GM12878 (cell line): ENCODE data around the gene VPS33B. TPM values are rescaled to one million over a fixed set of nuclear protein-coding genes. Genes with fewer than 3 reads are reported as not detected.

ENCODE experiments used
- ASH2L ChIP-seq: fragments of 300-600, 200-600 bp; sonication (generic); IDR thresholded peaks from 2 replicates; pipeline ENCODE4 v1.6.1; 2017; ENCODE audit warnings: low read depth, mild to moderate bottlenecking, borderline replicate concordance
- CBFB ChIP-seq: IDR thresholded peaks from 2 replicates; pipeline ENCODE4 v1.6.1; 2016; ENCODE audit warnings: antibody characterized with exemption, low read depth
- CHD2 ChIP-seq: IDR thresholded peaks from 2 replicates; pipeline ENCODE4 v1.6.1; 2011; ENCODE audit warnings: low read depth, low read length, improper control_type of control experiment, borderline replicate concordance
- EP300 ChIP-seq, 2 experiments: fragments of 150-350 bp in 1 of 2; IDR thresholded peaks; 2 replicates each; pipeline ENCODE4 v1.6.1; 2011 to 2012; ENCODE audit warnings: low read depth in 2 of 2, low read length in 2 of 2, borderline replicate concordance in 1 of 2, improper control_type of control experiment in 1 of 2, inconsistent platforms in 1 of 2; ENCODE audit not compliant: control insufficient read depth in 1 of 2
- HCFC1 ChIP-seq: fragments of 150-350 bp; IDR thresholded peaks from 2 replicates; pipeline ENCODE4 v1.6.1; 2014; ENCODE audit warnings: low read length
- HDAC6 ChIP-seq: fragments of 200-600 bp; sonication (generic); IDR thresholded peaks from one replicate; pipeline ENCODE4 v1.8.0; 2017; ENCODE audit warnings: antibody characterized with exemption; ENCODE audit not compliant: unreplicated experiment
- MEF2A ChIP-seq: IDR thresholded peaks from 2 replicates; pipeline ENCODE4 v1.6.1; 2011; ENCODE audit warnings: low read depth, mild to moderate bottlenecking, low read length, moderate library complexity; ENCODE audit not compliant: insufficient read depth
- PAX8 ChIP-seq: fragments of 450-650 bp; IDR thresholded peaks from 2 replicates; pipeline ENCODE4 v1.6.1; 2017; ENCODE audit warnings: mild to moderate bottlenecking, moderate library complexity
- PML ChIP-seq: IDR thresholded peaks from 2 replicates; pipeline ENCODE4 v1.6.1; 2012; ENCODE audit warnings: low read length, inconsistent platforms
- POLR2A ChIP-seq: IDR thresholded peaks from 2 replicates; pipeline ENCODE4 v1.6.1; 2011; ENCODE audit warnings: low read depth, mild to moderate bottlenecking, low read length
- RAD21 ChIP-seq: IDR thresholded peaks from 2 replicates; pipeline ENCODE4 v1.6.1; 2011; ENCODE audit warnings: mild to moderate bottlenecking, low read depth, low read length, moderate library complexity; ENCODE audit not compliant: insufficient read depth
- RAD51 ChIP-seq: fragments of 450-650 bp; IDR thresholded peaks from 2 replicates; pipeline ENCODE4 v1.6.1; 2016; ENCODE audit warnings: moderate library complexity, mild to moderate bottlenecking, inconsistent platforms
- RBBP5 ChIP-seq: fragments of 200-600 bp; sonication (generic); conservative IDR thresholded peaks from 2 replicates; pipeline ENCODE4 v1.6.1; 2016
- SMC3 ChIP-seq: IDR thresholded peaks from 2 replicates; pipeline ENCODE4 v1.6.1; 2011; ENCODE audit warnings: low read length, improper control_type of control experiment, borderline replicate concordance
- STAT3 ChIP-seq: IDR thresholded peaks from 2 replicates; pipeline ENCODE4 v1.6.1; 2011; ENCODE audit warnings: low read depth, low read length, improper control_type of control experiment
- polyA plus RNA-seq, 11 experiments: library from polyadenylated mRNA; depleted of rRNA in 4 of 11; unstranded in 6 of 11; stranded (reverse) in 5 of 11; fragments of >200 nt; fragmentation: Nextera tagmentation in 4 of 11; fragmentation: Illumina TruSeq in 1 of 11; extraction: Ambion mirVana in 4 of 11; extraction: Trizol in 1 of 11; gene quantifications; 1 replicate in 1 of 11; 2 replicates in 10 of 11; pipeline versions ENCODE4 v1.2.1 to v1.2.3, GENCODE V29; 2011 to 2016; ENCODE audit warnings: inconsistent platforms in 2 of 11, missing spikeins in 2 of 11, low read depth in 1 of 11
- total RNA-seq, 4 experiments: library from RNA; depleted of rRNA in 3 of 4; stranded (reverse); fragments of >200 nt in 3 of 4; fragmentation: Illumina TruSeq in 1 of 4; extraction: Trizol in 1 of 4; gene quantifications; 2 replicates each; pipeline versions ENCODE4 v1.2.1 to v1.2.3, GENCODE V29; 2013 to 2021
- TF ChIP-seq, protein P1 (sequence below): fragments of 450-650 bp; formaldehyde crosslinking; IDR thresholded peaks from 2 replicates; pipeline ENCODE4 v1.5.0; 2022; ENCODE audit warnings: mild to moderate bottlenecking, missing genetic modification characterization
- TF ChIP-seq, protein P2 (sequence below): IDR thresholded peaks from 2 replicates; pipeline ENCODE4 v1.6.1; 2011; ENCODE audit warnings: borderline replicate concordance, low read depth, mild to moderate bottlenecking, moderate library complexity, mixed read lengths, low read length; ENCODE audit not compliant: insufficient read depth; ENCODE audit errors: extremely low read length
- TF ChIP-seq, protein P3 (sequence below): fragments of 450-650 bp; IDR thresholded peaks from 2 replicates; pipeline ENCODE4 v1.6.1; 2017; ENCODE audit warnings: mild to moderate bottlenecking
- TF ChIP-seq, protein P4 (sequence below): IDR thresholded peaks from 2 replicates; pipeline ENCODE4 v1.6.1; 2012; ENCODE audit warnings: improper control_type of control experiment, low read depth, low read length; ENCODE audit not compliant: insufficient replicate concordance

VPS33B gene
- total and polyA plus RNA-seq, 10 of the 15 experiments (the other 5 are each of a cell fraction or from before 2014, with no cell fraction given): 11.4 to 21.5 (median 15.2) TPM

DNA sequence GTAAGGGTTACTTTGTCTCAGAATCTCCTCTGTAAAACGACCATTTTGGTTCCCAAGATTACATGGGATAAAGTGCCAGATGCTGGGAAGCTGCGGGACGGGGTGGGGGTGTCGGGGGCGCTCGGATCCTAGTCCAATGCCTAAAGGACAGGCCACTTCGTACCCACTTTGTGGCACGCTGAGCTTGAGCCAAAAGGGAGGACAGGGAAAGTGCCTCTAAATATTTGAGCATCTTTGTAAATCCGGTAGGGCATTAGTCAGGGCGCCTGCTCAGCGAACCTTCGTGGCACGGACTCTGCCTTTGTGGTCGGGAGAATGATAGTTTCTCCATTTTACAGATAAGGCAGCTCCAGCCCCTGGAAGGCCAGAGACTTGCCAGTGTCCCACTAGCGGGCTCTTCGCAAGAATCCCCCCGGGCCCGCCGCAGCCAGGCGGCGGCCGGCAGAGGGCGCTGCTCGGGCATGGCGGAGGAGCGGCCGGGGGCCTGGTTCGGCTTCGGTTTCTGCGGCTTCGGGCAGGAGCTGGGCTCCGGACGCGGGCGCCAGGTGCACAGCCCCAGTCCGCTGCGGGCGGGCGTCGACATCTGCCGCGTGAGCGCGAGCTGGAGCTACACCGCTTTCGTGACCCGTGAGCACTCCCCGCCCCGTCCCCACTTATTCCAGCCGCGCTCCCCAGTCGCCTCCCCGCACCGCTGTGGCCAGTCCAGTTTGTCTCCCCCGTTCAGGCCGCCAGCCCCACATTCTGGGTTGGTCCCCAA lies 65.9 kb downstream of the VPS33B start (continued):
- TF ChIP-seq, protein P1, sequence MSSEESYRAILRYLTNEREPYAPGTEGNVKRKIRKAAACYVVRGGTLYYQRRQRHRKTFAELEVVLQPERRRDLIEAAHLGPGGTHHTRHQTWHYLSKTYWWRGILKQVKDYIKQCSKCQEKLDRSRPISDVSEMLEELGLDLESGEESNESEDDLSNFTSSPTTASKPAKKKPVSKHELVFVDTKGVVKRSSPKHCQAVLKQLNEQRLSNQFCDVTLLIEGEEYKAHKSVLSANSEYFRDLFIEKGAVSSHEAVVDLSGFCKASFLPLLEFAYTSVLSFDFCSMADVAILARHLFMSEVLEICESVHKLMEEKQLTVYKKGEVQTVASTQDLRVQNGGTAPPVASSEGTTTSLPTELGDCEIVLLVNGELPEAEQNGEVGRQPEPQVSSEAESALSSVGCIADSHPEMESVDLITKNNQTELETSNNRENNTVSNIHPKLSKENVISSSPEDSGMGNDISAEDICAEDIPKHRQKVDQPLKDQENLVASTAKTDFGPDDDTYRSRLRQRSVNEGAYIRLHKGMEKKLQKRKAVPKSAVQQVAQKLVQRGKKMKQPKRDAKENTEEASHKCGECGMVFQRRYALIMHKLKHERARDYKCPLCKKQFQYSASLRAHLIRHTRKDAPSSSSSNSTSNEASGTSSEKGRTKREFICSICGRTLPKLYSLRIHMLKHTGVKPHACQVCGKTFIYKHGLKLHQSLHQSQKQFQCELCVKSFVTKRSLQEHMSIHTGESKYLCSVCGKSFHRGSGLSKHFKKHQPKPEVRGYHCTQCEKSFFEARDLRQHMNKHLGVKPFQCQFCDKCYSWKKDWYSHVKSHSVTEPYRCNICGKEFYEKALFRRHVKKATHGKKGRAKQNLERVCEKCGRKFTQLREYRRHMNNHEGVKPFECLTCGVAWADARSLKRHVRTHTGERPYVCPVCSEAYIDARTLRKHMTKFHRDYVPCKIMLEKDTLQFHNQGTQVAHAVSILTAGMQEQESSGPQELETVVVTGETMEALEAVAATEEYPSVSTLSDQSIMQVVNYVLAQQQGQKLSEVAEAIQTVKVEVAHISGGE (CRISPR knock-in tag): no peak
- TF ChIP-seq PAX8 (no peak), RAD21 (peak; percentile 79), HDAC6 (no peak), ASH2L (no peak), PML (no peak), RBBP5 (no peak), CBFB (no peak), HCFC1 (no peak), CHD2 (no peak), SMC3 (peak; percentile 67), POLR2A (peak; percentile 62), RAD51 (no peak), MEF2A (no peak), EP300 (IDR thresholded peaks at IDR 0.05; ENCODE audit: borderline replicate concordance in 1 of 2, control insufficient read depth in 1 of 2, low read depth in 2 of 2, low read length in 2 of 2) (no peak), STAT3 (no peak)
- TF ChIP-seq, protein P2, sequence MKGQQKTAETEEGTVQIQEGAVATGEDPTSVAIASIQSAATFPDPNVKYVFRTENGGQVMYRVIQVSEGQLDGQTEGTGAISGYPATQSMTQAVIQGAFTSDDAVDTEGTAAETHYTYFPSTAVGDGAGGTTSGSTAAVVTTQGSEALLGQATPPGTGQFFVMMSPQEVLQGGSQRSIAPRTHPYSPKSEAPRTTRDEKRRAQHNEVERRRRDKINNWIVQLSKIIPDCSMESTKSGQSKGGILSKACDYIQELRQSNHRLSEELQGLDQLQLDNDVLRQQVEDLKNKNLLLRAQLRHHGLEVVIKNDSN: no peak
- TF ChIP-seq, protein P3, sequence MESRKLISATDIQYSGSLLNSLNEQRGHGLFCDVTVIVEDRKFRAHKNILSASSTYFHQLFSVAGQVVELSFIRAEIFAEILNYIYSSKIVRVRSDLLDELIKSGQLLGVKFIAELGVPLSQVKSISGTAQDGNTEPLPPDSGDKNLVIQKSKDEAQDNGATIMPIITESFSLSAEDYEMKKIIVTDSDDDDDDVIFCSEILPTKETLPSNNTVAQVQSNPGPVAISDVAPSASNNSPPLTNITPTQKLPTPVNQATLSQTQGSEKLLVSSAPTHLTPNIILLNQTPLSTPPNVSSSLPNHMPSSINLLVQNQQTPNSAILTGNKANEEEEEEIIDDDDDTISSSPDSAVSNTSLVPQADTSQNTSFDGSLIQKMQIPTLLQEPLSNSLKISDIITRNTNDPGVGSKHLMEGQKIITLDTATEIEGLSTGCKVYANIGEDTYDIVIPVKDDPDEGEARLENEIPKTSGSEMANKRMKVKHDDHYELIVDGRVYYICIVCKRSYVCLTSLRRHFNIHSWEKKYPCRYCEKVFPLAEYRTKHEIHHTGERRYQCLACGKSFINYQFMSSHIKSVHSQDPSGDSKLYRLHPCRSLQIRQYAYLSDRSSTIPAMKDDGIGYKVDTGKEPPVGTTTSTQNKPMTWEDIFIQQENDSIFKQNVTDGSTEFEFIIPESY: no peak
- TF ChIP-seq, protein P4, sequence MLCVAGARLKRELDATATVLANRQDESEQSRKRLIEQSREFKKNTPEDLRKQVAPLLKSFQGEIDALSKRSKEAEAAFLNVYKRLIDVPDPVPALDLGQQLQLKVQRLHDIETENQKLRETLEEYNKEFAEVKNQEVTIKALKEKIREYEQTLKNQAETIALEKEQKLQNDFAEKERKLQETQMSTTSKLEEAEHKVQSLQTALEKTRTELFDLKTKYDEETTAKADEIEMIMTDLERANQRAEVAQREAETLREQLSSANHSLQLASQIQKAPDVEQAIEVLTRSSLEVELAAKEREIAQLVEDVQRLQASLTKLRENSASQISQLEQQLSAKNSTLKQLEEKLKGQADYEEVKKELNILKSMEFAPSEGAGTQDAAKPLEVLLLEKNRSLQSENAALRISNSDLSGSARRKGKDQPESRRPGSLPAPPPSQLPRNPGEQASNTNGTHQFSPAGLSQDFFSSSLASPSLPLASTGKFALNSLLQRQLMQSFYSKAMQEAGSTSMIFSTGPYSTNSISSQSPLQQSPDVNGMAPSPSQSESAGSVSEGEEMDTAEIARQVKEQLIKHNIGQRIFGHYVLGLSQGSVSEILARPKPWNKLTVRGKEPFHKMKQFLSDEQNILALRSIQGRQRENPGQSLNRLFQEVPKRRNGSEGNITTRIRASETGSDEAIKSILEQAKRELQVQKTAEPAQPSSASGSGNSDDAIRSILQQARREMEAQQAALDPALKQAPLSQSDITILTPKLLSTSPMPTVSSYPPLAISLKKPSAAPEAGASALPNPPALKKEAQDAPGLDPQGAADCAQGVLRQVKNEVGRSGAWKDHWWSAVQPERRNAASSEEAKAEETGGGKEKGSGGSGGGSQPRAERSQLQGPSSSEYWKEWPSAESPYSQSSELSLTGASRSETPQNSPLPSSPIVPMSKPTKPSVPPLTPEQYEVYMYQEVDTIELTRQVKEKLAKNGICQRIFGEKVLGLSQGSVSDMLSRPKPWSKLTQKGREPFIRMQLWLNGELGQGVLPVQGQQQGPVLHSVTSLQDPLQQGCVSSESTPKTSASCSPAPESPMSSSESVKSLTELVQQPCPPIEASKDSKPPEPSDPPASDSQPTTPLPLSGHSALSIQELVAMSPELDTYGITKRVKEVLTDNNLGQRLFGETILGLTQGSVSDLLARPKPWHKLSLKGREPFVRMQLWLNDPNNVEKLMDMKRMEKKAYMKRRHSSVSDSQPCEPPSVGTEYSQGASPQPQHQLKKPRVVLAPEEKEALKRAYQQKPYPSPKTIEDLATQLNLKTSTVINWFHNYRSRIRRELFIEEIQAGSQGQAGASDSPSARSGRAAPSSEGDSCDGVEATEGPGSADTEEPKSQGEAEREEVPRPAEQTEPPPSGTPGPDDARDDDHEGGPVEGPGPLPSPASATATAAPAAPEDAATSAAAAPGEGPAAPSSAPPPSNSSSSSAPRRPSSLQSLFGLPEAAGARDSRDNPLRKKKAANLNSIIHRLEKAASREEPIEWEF: no peak
